ENCODE results near the gene AKAP12.
A peak's percentile ranks its signal among the peaks of the same experiment; 100 is the strongest.

The AKAP12 gene

GRCh38 chr6:151289399-151290007 lies 49.7 kb downstream of the AKAP12 start:
- no peak overlapping the region for H3K4me3 ChIP-seq (ENCODE audit: low read depth, low read length)
- TF ChIP-seq, protein P1, sequence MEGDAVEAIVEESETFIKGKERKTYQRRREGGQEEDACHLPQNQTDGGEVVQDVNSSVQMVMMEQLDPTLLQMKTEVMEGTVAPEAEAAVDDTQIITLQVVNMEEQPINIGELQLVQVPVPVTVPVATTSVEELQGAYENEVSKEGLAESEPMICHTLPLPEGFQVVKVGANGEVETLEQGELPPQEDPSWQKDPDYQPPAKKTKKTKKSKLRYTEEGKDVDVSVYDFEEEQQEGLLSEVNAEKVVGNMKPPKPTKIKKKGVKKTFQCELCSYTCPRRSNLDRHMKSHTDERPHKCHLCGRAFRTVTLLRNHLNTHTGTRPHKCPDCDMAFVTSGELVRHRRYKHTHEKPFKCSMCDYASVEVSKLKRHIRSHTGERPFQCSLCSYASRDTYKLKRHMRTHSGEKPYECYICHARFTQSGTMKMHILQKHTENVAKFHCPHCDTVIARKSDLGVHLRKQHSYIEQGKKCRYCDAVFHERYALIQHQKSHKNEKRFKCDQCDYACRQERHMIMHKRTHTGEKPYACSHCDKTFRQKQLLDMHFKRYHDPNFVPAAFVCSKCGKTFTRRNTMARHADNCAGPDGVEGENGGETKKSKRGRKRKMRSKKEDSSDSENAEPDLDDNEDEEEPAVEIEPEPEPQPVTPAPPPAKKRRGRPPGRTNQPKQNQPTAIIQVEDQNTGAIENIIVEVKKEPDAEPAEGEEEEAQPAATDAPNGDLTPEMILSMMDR (conservative IDR thresholded peaks at IDR 0.05; ENCODE audit: low read depth, low read length), result no peak
- DNase-seq (ENCODE audit: low read depth), result peak; percentile 51

GRCh38 chr6:151290877-151291721 lies 51.3 kb downstream of the AKAP12 start:
- no peak overlapping the region for H3K4me3 ChIP-seq (ENCODE audit: low read depth, low read length)
- DNase-seq (ENCODE audit: low read depth), result peak; percentile 92

GRCh38 chr6:151291722-151292059 lies 51.9 kb downstream of the AKAP12 start:
- no peak overlapping the region for H3K4me3 ChIP-seq (ENCODE audit: low read depth, low read length)
- TF ChIP-seq, protein P1 (conservative IDR thresholded peaks at IDR 0.05; ENCODE audit: low read depth, low read length), result no peak
- DNase-seq (ENCODE audit: low read depth), result no peak

More at GRCh38 chr6:151290877-151291721, 51.3 kb downstream of the AKAP12 start:
- TF ChIP-seq, protein P1 (conservative IDR thresholded peaks at IDR 0.05; ENCODE audit: low read depth, low read length), result no peak

- DNase-seq (ENCODE audit: low read depth), result peak; percentile 87
- no peak overlapping the region for H3K4me3 ChIP-seq (ENCODE audit: low read depth, low read length)
- TF ChIP-seq, protein P1 (conservative IDR thresholded peaks at IDR 0.05; ENCODE audit: low read depth, low read length), result no peak
Observed at GRCh38 chr6:151292974-151293687, 53.4 kb downstream of the AKAP12 start.

DNA sequence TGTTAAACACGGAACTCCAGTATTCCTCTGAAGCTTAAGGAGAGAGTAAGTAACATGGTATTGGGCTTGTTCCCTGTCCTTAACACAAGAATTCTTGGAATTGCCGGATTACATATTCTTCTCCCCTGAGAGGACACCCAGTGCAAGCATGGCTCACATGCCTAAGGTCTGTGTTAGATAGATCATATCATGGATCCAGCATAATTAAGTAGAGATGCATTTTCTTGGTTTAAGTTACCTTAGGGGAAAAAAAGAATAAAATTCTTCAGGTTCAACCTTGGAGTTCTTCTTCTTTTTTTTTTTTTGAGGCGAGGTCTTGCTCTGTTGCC lies 53.9 kb downstream of the AKAP12 start:
- DNase-seq (ENCODE audit: low read depth), result peak; percentile 31
- TF ChIP-seq, protein P1 (conservative IDR thresholded peaks at IDR 0.05; ENCODE audit: low read depth, low read length), result no peak
- H3K4me3 ChIP-seq (ENCODE audit: low read depth, low read length), result no peak overlapping the region

DNA sequence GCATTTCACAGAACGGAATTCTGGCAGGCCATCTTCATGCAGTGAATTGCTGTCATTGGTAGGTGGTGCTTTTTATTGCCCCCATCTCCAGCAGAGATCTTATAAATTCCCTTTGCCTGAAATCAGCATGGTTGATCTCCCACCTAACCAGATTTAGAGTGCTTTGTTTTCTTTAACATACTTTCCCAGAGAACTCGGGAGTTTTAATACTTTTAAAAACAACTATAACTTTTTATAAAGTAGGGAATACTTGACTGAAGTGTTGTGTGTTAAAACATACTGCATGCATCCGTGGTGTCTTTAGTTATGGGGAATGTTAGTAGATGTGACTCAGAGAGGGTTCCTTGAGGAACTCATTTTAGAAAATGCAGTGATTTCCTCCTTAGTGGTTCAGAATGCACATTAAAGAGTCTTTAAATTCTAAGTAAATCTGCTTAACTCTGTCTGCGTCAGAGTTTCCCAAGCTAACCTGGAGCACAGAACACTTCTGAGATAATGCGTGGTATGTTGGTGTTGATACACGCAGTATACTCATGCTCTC lies 54.9 kb downstream of the AKAP12 start:
- TF ChIP-seq, protein P1 (conservative IDR thresholded peaks at IDR 0.05; ENCODE audit: low read depth, low read length), result no peak
- DNase-seq (ENCODE audit: low read depth), result peak; percentile 53

More for the DNA sequence above, 54.9 kb downstream of the AKAP12 start:
- no peak overlapping the region for H3K4me3 ChIP-seq (ENCODE audit: low read depth, low read length)

All from choroid plexus epithelial cell (primary cell).